Prostate gland (tissue), 2 donors: ENCODE results near the gene CUTC. TPM values are rescaled to one million over a fixed set of nuclear protein-coding genes. Genes with fewer than 3 reads are reported as not detected.
"Not testable (repeated sequence)": the region's sequence is repeated elsewhere in the genome, so short reads cannot be mapped to it uniquely, and the experiment has no call there.

ENCODE experiments used
- DNase-seq: peaks from one replicate; pipeline ENCODE4 v3.0.0-alpha.2; 2019; ENCODE audit warnings: low spot score
- H3K27ac ChIP-seq, 2 donors: fragments of 200-600 bp; sonication (generic); 2 replicates each; pipeline ENCODE4 v1.5.1; 2017 to 2019
- H3K27me3 ChIP-seq: fragments of 200-600 bp; sonication (generic); replicated peaks from 2 replicates; pipeline ENCODE4 v1.5.1; 2019; ENCODE audit not compliant: insufficient read depth
- H3K36me3 ChIP-seq, 2 donors: fragments of 200-600 bp; sonication (generic); 1 replicate in 1 of 2; 2 replicates in 1 of 2; pipeline versions ENCODE4 v1.5.1 to v1.8.1; 2017 to 2019
- H3K4me1 ChIP-seq: fragments of 200-600 bp; sonication (generic); replicated peaks from 2 replicates; pipeline ENCODE4 v1.5.1; 2019
- H3K4me3 ChIP-seq, 2 donors: fragments of 200-600 bp; sonication (generic); 2 replicates each; pipeline ENCODE4 v1.5.1; 2017 to 2019
- H3K9me3 ChIP-seq: fragments of 200-600 bp; sonication (generic); 2 replicates; pipeline ENCODE4 v1.5.1; 2017
- POLR2A ChIP-seq: fragments of 450-650 bp; IDR thresholded peaks from one replicate; pipeline ENCODE4 v1.6.1; 2016; ENCODE audit warnings: antibody characterized with exemption, mild to moderate bottlenecking
- POLR2AphosphoS5 ChIP-seq: sonication (generic); formaldehyde crosslinking; IDR thresholded peaks from one replicate; pipeline ENCODE4 v1.6.1; 2017; ENCODE audit warnings: antibody characterized with exemption
- WGBS: methylation state at CpG from one replicate; pipeline ENCODE4 v1.1.5; 2018; 5-methylcytosine and 5-hydroxymethylcytosine counted together
- intact Hi-C: fragments of 100-400 bp; cut with DNase I; formaldehyde crosslinking; loops from one replicate; pipeline ENCODE4 v1.14.2; 2022
- total RNA-seq, 2 donors: library from RNA; depleted of rRNA; stranded (reverse); fragments of >200 nt; gene quantifications; one replicate each; pipeline ENCODE4 v1.1.0, GENCODE V29; 2016
- TF ChIP-seq, protein P1 (sequence below), 4 experiments: fragments of 200-600 bp in 2 of 4; fragments of 450-650 bp in 2 of 4; sonication (generic) in 2 of 4; IDR thresholded peaks; 1 replicate in 3 of 4; 2 replicates in 1 of 4; pipeline ENCODE4 v1.5.1; 2016 to 2019; ENCODE audit warnings: antibody characterized with exemption in 4 of 4, mild to moderate bottlenecking in 2 of 4, moderate library complexity in 2 of 4

Gene CUTC
- total RNA-seq, 2 donors from 2014 or later: 18.4 to 27.3 TPM

DNA sequence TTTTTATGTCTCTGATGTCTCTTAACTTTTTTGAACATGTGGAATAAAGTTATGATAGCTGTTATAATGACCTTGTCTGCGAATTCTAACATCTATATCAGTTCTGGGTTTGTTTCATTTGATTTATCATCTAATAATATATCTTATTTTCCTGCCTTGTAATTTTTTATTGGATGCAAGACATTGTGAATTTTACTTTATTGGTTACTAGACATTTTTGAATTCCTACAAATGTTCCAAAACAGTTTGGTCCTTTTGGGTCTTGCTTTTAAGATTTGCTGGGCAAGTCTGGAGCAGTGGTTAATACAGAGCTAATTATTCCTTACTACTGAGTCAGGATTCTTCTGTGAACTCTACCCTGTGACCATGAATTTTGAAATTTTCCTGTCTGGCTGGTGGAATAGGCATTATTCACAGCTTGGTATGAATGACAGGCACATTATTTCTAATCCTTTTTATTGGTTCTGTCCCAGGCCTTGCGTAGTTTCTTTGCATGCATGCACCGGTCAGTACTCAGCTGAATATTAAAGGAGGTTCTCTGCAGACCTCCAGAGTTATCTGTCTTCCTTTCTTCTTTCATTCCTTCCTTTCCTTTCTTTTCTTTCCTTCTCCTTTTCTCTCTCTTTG, 9.0 kb downstream of the CUTC start:
- no peaks in the 10 kb centered on the region for H3K27me3 ChIP-seq
- peaks cover 2 to 4% of the 10 kb centered on the region in 2 donors for H3K36me3 ChIP-seq
- intact Hi-C loops: no loop called here
- no peaks in the 10 kb centered on the region for H3K9me3 ChIP-seq
- H3K27ac ChIP-seq: no peak overlapping the region
- DNase-seq: no peak
- no peak overlapping the region for H3K4me3 ChIP-seq
- no peaks in the 10 kb centered on the region for H3K4me1 ChIP-seq
- WGBS: 86% methylated on average over 3 of the region's 3 CpGs
- TF ChIP-seq POLR2A (no peak), POLR2AphosphoS5 (no peak)
- TF ChIP-seq, protein P1, sequence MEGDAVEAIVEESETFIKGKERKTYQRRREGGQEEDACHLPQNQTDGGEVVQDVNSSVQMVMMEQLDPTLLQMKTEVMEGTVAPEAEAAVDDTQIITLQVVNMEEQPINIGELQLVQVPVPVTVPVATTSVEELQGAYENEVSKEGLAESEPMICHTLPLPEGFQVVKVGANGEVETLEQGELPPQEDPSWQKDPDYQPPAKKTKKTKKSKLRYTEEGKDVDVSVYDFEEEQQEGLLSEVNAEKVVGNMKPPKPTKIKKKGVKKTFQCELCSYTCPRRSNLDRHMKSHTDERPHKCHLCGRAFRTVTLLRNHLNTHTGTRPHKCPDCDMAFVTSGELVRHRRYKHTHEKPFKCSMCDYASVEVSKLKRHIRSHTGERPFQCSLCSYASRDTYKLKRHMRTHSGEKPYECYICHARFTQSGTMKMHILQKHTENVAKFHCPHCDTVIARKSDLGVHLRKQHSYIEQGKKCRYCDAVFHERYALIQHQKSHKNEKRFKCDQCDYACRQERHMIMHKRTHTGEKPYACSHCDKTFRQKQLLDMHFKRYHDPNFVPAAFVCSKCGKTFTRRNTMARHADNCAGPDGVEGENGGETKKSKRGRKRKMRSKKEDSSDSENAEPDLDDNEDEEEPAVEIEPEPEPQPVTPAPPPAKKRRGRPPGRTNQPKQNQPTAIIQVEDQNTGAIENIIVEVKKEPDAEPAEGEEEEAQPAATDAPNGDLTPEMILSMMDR (IDR thresholded peaks at IDR 0.05): no peak

DNA sequence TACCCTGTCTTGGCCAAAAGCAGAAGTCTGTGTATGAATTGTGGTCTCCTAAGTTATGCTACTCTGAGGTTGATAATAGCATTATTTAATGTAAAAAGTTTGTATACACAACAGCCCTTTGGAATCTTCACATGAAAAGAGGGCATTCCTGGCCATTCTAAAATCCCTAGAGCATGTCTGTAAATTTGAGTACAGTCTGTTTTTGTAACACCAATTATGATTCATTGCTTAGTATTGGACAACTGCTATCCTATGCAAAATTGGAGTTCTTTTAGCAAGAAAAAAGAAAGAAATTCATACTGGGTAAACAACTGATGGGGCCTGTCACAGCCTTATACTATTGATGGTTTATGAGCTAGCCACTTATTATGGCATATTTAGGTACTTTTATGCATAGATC, 10.2 kb downstream of the CUTC start:
- Histone ChIP-seq H3K36me3 (peaks cover 2 to 4% of the 10 kb centered on the region in 2 donors), H3K27me3 (no peaks in the 10 kb centered on the region), H3K4me1 (no peaks in the 10 kb centered on the region), H3K27ac (no peak overlapping the region), H3K4me3 (no peak overlapping the region), H3K9me3 (no peaks in the 10 kb centered on the region)
- intact Hi-C loops: no loop called here
- no peak for DNase-seq
- TF ChIP-seq POLR2AphosphoS5 (no peak), POLR2A (no peak)
- TF ChIP-seq, protein P1 (IDR thresholded peaks at IDR 0.05): no peak

DNA sequence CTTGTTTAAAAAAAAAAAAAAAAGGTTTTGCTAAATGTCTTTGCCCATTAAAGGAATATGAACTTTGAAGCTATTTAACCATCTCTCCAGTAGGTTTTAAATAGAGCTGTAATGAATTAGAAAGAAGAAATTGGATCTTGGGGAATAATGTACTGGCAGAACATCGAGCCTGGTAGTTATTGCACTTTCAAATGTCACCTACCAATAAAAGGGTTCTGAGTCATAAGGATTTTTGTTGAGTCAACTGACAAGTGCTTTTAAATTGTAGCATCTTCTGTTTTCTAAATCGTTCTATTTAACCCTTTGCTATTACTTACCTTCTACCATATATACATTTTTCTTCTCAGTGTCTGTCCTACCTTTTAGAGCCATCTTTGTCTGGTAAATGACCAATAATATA, 10.7 kb downstream of the CUTC start:
- peaks cover 2 to 4% of the 10 kb centered on the region in 2 donors for H3K36me3 ChIP-seq
- intact Hi-C loops: no loop called here

DNA sequence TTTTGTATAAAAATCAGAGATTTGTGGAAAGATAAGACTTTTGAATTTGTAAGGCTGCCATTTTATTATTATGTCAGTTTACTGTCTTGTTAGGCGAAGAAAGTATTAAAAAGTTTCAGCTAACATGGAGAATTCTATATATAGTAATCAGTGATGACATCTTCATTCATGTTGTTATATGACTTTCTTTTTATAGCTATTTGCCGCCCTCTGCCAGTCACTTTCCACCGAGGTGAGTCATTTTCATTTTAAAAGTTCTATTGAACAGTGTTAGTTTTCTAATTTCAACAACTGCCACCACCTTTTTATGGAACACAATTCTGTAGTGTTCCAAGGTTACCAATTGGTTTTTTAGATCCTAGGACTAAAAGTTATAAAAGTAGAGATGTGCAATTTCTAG, 11.8 kb downstream of the CUTC start:
- WGBS: 70% methylated on average over 3 of the region's 3 CpGs

More for the DNA sequence above, 10.7 kb downstream of the CUTC start:
- no peaks in the 10 kb centered on the region for H3K4me1 ChIP-seq
- H3K27me3 ChIP-seq: no peaks in the 10 kb centered on the region
- TF ChIP-seq POLR2AphosphoS5 (no peak), POLR2A (no peak)
- TF ChIP-seq, protein P1 (IDR thresholded peaks at IDR 0.05): no peak
- WGBS: 41% methylated on average over 2 of the region's 2 CpGs
- H3K27ac ChIP-seq: no peak overlapping the region
- no peak for DNase-seq
- H3K4me3 ChIP-seq: no peak overlapping the region
- no peaks in the 10 kb centered on the region for H3K9me3 ChIP-seq

DNA sequence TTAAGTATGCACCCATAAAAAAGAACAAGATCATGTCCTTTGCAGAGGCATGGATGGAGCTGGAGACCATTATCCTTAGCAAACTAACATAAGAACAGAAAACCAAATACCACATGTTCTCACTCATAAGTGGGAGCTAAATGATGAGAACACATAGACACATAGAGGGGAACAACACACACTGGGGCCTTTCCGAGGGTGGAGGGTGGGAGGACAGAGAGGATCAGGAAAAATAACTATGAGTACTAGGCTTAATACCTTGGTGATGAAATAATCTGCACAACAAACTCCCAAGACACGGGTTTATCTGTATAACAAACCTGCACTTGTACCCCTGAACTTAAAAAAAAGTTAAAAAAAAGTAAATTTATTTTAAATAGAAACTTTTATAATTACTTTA, 14.1 kb downstream of the CUTC start:
- H3K4me3 ChIP-seq, H3K27ac ChIP-seq, intact Hi-C loops, H3K36me3 ChIP-seq, H3K27me3 ChIP-seq, H3K4me1 ChIP-seq, DNase-seq, H3K9me3 ChIP-seq: not testable (repeated sequence)
- 87% methylated on average over 2 of the region's 2 CpGs for WGBS

More for the DNA sequence above, 11.8 kb downstream of the CUTC start:
- Histone ChIP-seq H3K27ac (no peak overlapping the region), H3K9me3 (no peaks in the 10 kb centered on the region), H3K4me1 (no peaks in the 10 kb centered on the region), H3K4me3 (no peak overlapping the region), H3K27me3 (no peaks in the 10 kb centered on the region), H3K36me3 (peaks cover 2 to 4% of the 10 kb centered on the region in 2 donors)
- intact Hi-C loops: no loop called here
- DNase-seq: no peak
- no peak for TF ChIP-seq POLR2A
- TF ChIP-seq, protein P1 (IDR thresholded peaks at IDR 0.05): no peak
- TF ChIP-seq POLR2AphosphoS5: no peak
